MCF 10A (cell line): ENCODE results near the gene SECISBP2L. TPM values are rescaled to one million over a fixed set of nuclear protein-coding genes. Genes with fewer than 3 reads are reported as not detected.
"Not testable (repeated sequence)": the region's sequence is repeated elsewhere in the genome, so short reads cannot be mapped to it uniquely, and the experiment has no call there.

ENCODE experiments used
- BruUV-seq: library from RNA; stranded (reverse); fragments of 400-500 nt; replicated peaks from 2 replicates; lab custom pipeline; 2021; lab: Mats Ljungman, UMichigan
- CTCF ChIA-PET: fragments of 300-600 bp; sonication (Branson Sonifier 250); formaldehyde crosslinking; extraction: SDS; loops from one replicate; lab custom pipeline; 2021; ENCODE audit warnings: antibody characterized with exemption, inconsistent platforms; lab: Yijun Ruan, JAX
- POLR2A ChIA-PET: fragments of 300-600, 350-650 bp; sonication (Branson Sonifier 250); formaldehyde crosslinking; extraction: SDS; loops from one replicate; lab custom pipeline; 2020; ENCODE audit warnings: antibody characterized with exemption, inconsistent platforms; lab: Yijun Ruan, JAX
- DNase-seq: peaks from one replicate; pipeline ENCODE4 v3.0.0-alpha.2; 2018; ENCODE audit not compliant: unreplicated experiment
- H3K27ac Mint-ChIP-seq: one replicate; pipeline ENCODE4 v1.8.0; 2022; ENCODE audit warnings: mild to moderate bottlenecking, low read depth, mixed read lengths; ENCODE audit not compliant: unreplicated experiment
- H3K27me3 Mint-ChIP-seq: one replicate; pipeline ENCODE4 v1.8.0; 2022; ENCODE audit warnings: mixed read lengths; ENCODE audit not compliant: insufficient read depth, unreplicated experiment
- H3K36me3 Mint-ChIP-seq: one replicate; pipeline ENCODE4 v1.8.0; 2022; ENCODE audit warnings: mild to moderate bottlenecking, moderate library complexity, mixed read lengths; ENCODE audit not compliant: insufficient read depth, unreplicated experiment
- H3K4me1 Mint-ChIP-seq: one replicate; pipeline ENCODE4 v1.8.0; 2022; ENCODE audit warnings: mixed read lengths; ENCODE audit not compliant: insufficient read depth, unreplicated experiment
- H3K4me3 Mint-ChIP-seq: one replicate; pipeline ENCODE4 v1.8.0; 2022; ENCODE audit warnings: mild to moderate bottlenecking, moderate library complexity, mixed read lengths; ENCODE audit not compliant: unreplicated experiment
- H3K9me3 Mint-ChIP-seq: one replicate; pipeline ENCODE4 v1.8.0; 2022; ENCODE audit warnings: mixed read lengths; ENCODE audit not compliant: unreplicated experiment
- intact Hi-C: fragments of 100-400 bp; cut with micrococcal nuclease; formaldehyde crosslinking; loops from 2 replicates; pipeline ENCODE4 v1.14.1; 2022
- total RNA-seq: library from RNA; stranded (reverse); gene quantifications from 2 replicates; pipeline ENCODE4 v1.2.3, GENCODE V29; 2022
- TF ChIP-seq, protein P1 (sequence below): fragments of 200-600 bp; IDR thresholded peaks from one replicate; pipeline ENCODE4 v1.8.0; 2022; ENCODE audit warnings: antibody characterized with exemption, mild to moderate bottlenecking; ENCODE audit not compliant: unreplicated experiment

The SECISBP2L gene
- total RNA-seq, 1 experiment from 2014 or later = 19.6 TPM

DNA sequence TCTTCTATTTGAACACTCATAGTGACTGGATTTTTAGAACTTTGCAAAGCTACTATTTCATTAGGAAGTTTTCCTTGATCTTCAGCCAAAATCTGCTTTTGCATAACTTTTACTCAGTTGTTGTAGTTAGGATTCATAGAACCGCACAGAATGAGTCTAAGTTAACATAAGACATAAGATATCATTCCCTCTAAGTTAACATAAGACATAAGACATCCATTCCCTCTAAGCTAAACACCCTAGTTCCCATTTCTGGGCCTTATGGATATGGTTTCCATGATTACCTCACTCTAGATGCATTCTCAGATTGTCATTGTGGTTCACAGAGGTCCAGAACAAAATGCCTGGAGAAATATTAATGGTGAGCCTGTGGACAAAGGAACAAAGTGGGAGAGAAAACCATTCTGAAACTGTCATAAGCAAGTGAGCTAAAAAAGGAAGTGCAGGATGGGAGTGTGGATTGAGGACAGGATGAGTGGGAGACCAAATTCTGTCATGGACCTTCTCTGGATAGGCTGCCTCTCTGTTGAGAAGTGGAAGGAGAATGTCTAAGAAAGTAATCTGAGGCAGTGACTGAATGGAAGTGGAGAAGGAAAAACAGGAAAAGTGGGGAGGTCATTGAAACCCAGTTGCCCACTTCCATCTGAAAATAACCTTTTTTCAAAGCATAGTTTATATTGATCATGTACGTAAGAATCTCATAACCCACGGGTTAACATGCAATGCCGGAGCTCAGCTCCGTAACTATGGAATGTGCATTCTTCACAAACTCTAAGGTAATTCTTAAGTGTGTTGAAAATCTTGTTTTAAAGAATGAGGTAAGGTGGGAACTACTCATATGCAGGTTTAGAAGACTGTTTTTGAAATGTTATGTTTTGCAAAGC is 37.4 kb upstream of the SECISBP2L start:
- TF ChIP-seq, protein P1, sequence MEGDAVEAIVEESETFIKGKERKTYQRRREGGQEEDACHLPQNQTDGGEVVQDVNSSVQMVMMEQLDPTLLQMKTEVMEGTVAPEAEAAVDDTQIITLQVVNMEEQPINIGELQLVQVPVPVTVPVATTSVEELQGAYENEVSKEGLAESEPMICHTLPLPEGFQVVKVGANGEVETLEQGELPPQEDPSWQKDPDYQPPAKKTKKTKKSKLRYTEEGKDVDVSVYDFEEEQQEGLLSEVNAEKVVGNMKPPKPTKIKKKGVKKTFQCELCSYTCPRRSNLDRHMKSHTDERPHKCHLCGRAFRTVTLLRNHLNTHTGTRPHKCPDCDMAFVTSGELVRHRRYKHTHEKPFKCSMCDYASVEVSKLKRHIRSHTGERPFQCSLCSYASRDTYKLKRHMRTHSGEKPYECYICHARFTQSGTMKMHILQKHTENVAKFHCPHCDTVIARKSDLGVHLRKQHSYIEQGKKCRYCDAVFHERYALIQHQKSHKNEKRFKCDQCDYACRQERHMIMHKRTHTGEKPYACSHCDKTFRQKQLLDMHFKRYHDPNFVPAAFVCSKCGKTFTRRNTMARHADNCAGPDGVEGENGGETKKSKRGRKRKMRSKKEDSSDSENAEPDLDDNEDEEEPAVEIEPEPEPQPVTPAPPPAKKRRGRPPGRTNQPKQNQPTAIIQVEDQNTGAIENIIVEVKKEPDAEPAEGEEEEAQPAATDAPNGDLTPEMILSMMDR = no peak
- no peak overlapping the region for H3K27ac Mint-ChIP-seq
- ChIA-PET POLR2A (interaction anchor here (0.8 kb wide), 1 partner anchor 39 kb away, joined by 3 read pairs; no protein-coding TSS in a partner anchor), CTCF (interaction anchor here (1.0 kb wide), 1 partner anchor 222 kb away, joined by 3 read pairs; no protein-coding TSS in a partner anchor)
- intact Hi-C loops = no loop called here
- DNase-seq = no peak
- no TSS peak for BruUV-seq
- H3K36me3 Mint-ChIP-seq = no peaks in the 10 kb centered on the region
- H3K4me3 Mint-ChIP-seq = no peak overlapping the region
- no peaks in the 10 kb centered on the region for H3K4me1 Mint-ChIP-seq
- no peaks in the 10 kb centered on the region for H3K9me3 Mint-ChIP-seq
- no peaks in the 10 kb centered on the region for H3K27me3 Mint-ChIP-seq

DNA sequence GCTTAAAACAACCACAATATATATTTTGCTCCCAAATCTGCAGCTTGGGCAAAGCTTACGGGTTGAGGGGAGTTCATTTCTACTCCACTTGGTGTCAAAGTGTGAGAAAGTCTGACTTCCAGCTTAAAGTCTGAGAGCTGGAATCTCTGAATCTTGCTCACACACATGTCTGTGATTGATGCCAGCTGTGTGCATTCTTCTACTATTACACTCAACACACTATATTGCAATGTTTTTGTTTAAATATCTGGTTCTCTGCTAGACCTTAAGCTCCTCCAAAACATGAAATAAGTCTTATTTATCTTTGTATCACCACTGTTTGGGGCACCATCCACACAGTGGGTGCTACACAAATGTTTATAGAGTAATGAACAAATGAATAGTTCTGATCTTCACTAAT is 36.7 kb upstream of the SECISBP2L start:
- DNase-seq = no peak
- no peak overlapping the region for H3K27ac Mint-ChIP-seq
- no peaks in the 10 kb centered on the region for H3K9me3 Mint-ChIP-seq
- no TSS peak for BruUV-seq
- H3K4me3 Mint-ChIP-seq = no peak overlapping the region
- no peaks in the 10 kb centered on the region for H3K4me1 Mint-ChIP-seq
- ChIA-PET CTCF (interaction anchor here (0.6 to 1.0 kb wide), 2 partner anchors 82 to 221 kb away, joined by 3 read pairs; no protein-coding TSS in a partner anchor), POLR2A (interaction anchor here (0.6 to 1.0 kb wide), 3 partner anchors 11 to 1017 kb away, joined by 3 to 4 read pairs (median 3); no protein-coding TSS in a partner anchor)
- no peaks in the 10 kb centered on the region for H3K27me3 Mint-ChIP-seq
- intact Hi-C loops = no loop called here
- TF ChIP-seq, protein P1 = no peak
- H3K36me3 Mint-ChIP-seq = no peaks in the 10 kb centered on the region

DNA sequence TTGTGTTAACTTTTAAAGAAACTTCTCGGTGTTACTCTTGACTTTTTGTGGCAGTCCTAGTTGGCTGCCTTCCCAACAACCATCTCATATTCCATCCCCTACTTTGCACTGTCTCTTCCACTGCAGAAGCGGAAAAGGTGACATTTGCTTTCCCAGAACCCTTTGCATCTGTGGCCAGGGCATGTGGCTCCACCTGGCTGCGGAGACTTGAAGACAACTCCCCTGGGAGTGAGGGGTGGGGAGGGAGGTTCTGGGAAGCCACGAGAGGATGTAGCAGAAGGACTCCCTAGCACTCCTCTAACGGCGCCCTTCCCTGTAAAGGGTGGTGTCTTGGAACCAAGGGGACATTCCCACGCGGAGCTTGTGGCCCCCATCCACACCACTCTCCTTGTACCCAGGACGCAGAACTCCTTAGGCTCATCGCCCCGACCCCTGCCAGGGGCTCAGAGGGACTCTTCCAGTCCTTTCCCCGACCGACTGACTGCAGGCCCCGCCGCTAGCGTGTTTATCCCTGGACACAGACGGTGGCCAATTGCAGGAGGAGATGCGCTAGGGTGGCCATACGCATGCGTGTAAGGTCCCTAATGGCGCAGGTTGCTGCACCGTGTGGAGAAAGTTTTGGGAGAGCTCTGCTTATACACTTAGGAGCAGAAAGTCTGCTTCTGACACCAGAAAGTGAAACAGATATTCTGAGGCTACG is 33.2 kb upstream of the SECISBP2L start:
- intact Hi-C loops = no loop called here
- Mint-ChIP-seq H3K4me3 (no peak overlapping the region), H3K9me3 (no peaks in the 10 kb centered on the region), H3K27me3 (no peaks in the 10 kb centered on the region), H3K36me3 (no peaks in the 10 kb centered on the region), H3K27ac (no peak overlapping the region), H3K4me1 (no peaks in the 10 kb centered on the region)
- no peak for DNase-seq
- no TSS peak for BruUV-seq
- TF ChIP-seq, protein P1 = no peak
- ChIA-PET POLR2A (no interaction called here), CTCF (no interaction called here)

DNA sequence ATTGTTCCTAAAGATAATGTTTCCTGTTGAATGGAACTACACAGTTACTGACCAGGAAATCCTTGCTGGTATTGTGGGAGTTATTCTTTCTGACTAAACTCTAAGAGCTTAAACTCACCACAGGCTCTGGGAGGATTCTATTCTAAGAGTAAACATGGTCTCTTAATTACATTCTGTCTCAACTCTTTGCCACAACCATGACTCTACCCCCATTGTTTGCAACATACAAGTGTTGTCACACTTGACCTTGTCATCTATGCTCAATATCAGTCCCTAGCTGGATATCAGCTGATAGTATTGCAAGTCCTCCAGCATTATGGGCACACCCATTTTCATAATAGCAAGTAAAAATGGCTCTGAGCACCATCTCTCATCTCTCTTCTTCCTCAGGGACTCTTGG is 29.6 kb upstream of the SECISBP2L start:
- no TSS peak for BruUV-seq
- no peak overlapping the region for H3K4me3 Mint-ChIP-seq
- no peaks in the 10 kb centered on the region for H3K4me1 Mint-ChIP-seq
- peaks cover 6% of the 10 kb centered on the region for H3K36me3 Mint-ChIP-seq
- no peak for DNase-seq
- ChIA-PET POLR2A (no interaction called here), CTCF (no interaction called here)
- intact Hi-C loops = no loop called here
- H3K9me3 Mint-ChIP-seq = no peaks in the 10 kb centered on the region
- no peak overlapping the region for H3K27ac Mint-ChIP-seq
- H3K27me3 Mint-ChIP-seq = peaks cover 21% of the 10 kb centered on the region
- TF ChIP-seq, protein P1 = no peak

DNA sequence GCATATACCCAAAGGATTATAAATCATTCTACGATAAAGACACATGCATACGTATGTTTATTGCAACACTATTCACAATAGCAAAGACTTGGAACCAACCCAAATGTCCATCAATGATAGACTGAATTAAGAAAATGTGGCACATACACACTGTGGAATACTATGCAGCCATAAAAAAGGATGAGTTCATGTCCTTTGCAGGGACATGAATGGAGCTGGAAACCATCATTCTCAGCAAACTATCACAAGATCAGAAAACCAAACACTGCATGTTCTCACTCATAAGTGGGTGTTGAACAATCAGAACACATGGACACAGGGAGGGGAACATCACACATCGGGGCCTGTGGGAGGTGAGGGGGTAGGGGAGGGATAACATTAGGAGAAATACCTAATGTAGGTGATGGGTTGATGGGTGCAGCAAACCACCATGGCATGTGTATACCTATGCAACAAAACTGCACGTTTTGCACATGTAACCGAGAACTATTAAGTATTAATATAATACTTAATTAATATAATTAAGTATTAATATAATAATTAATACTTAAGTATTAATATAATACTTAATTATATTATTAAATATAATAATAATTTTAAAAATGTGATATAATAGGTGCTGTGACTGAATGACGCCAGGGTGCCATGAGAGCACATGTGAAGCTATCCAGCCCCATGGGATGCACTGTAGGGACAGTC is 28.5 kb upstream of the SECISBP2L start:
- H3K27me3 Mint-ChIP-seq = peaks cover 33% of the 10 kb centered on the region
- H3K4me1 Mint-ChIP-seq, H3K36me3 Mint-ChIP-seq, H3K4me3 Mint-ChIP-seq, H3K27ac Mint-ChIP-seq, H3K9me3 Mint-ChIP-seq, CTCF ChIA-PET, intact Hi-C loops, POLR2A ChIA-PET, DNase-seq, BruUV-seq: not testable (repeated sequence)
